ENCODE results near the gene ADRA2C. TPM values are rescaled to one million over a fixed set of nuclear protein-coding genes. Genes with fewer than 3 reads are reported as not detected.

The ADRA2C gene
- total RNA-seq, 4 donors from 2014 or later = 0.85 to 8.9 (median 4.4) TPM

- TF ChIP-seq CTCF (IDR thresholded peaks at IDR 0.05; ENCODE audit: low read depth) = no peak
Measured at GRCh38 chr4:3774253-3774883, 8.2 kb downstream of the ADRA2C start.

GRCh38 chr4:3775005-3775404, 8.8 kb downstream of the ADRA2C start:
- no peak for TF ChIP-seq CTCF (IDR thresholded peaks at IDR 0.05; ENCODE audit: low read depth)

- no peak for TF ChIP-seq CTCF (IDR thresholded peaks at IDR 0.05; ENCODE audit: low read depth)
Measured at GRCh38 chr4:3775576-3775975, 9.4 kb downstream of the ADRA2C start.

GRCh38 chr4:3776166-3777032, 10.2 kb downstream of the ADRA2C start:
- no peak for TF ChIP-seq CTCF (IDR thresholded peaks at IDR 0.05; ENCODE audit: low read depth)

- TF ChIP-seq CTCF (IDR thresholded peaks at IDR 0.05; ENCODE audit: low read depth) = no peak
Measured at GRCh38 chr4:3777033-3777390, 10.8 kb downstream of the ADRA2C start.

- no peak for TF ChIP-seq CTCF (IDR thresholded peaks at IDR 0.05; ENCODE audit: low read depth)
Measured at GRCh38 chr4:3777669-3778068, 11.5 kb downstream of the ADRA2C start.

- no peak for TF ChIP-seq CTCF (IDR thresholded peaks at IDR 0.05; ENCODE audit: low read depth)
Measured at GRCh38 chr4:3779509-3779908, 13.3 kb downstream of the ADRA2C start.

Measured in subcutaneous adipose tissue (tissue), 4 donors.